HepG2 (cell line): ENCODE measurements around the gene ARMC5. TPM values are rescaled to one million over a fixed set of nuclear protein-coding genes. Genes with fewer than 3 reads are reported as not detected.

Source experiments
- HCFC1 ChIP-seq: fragments of 150-350 bp; IDR thresholded peaks from 2 replicates; pipeline ENCODE4 v1.6.1; 2014; ENCODE audit warnings: low read depth, low read length
- HMGA1 ChIP-seq: sonication (generic); formaldehyde crosslinking; conservative IDR thresholded peaks from 2 replicates; pipeline ENCODE4 v1.4.0; 2020; ENCODE audit warnings: missing genetic modification reagents
- MTF1 ChIP-seq: sonication (generic); formaldehyde crosslinking; IDR thresholded peaks from 2 replicates; pipeline ENCODE4 v1.5.0; 2020; ENCODE audit warnings: missing genetic modification reagents
- MTF2 ChIP-seq: sonication (generic); formaldehyde crosslinking; IDR thresholded peaks from 2 replicates; pipeline ENCODE4 v1.5.0; 2020; ENCODE audit warnings: missing genetic modification reagents, borderline replicate concordance
- NAIF1 ChIP-seq: sonication (generic); formaldehyde crosslinking; IDR thresholded peaks from 2 replicates; pipeline ENCODE4 v1.5.0; 2020; ENCODE audit warnings: mild to moderate bottlenecking, missing genetic modification reagents, borderline replicate concordance
- NFKB2 ChIP-seq: sonication (generic); formaldehyde crosslinking; IDR thresholded peaks from 2 replicates; pipeline ENCODE4 v1.4.0; 2020; ENCODE audit warnings: missing genetic modification reagents, borderline replicate concordance
- NPAS2 ChIP-seq: sonication (generic); formaldehyde crosslinking; IDR thresholded peaks from 2 replicates; pipeline ENCODE4 v1.8.0; 2022; ENCODE audit warnings: mild to moderate bottlenecking, missing genetic modification reagents, borderline replicate concordance
- PRPF4 ChIP-seq: fragments of 200-400 bp; formaldehyde crosslinking; IDR thresholded peaks from 2 replicates; pipeline ENCODE4 v1.6.1; 2016; ENCODE audit warnings: low read length, low read depth; ENCODE audit not compliant: poor library complexity, severe bottlenecking
- TBL1XR1 ChIP-seq: fragments of 150-350 bp; IDR thresholded peaks from 2 replicates; pipeline ENCODE4 v1.6.1; 2014; ENCODE audit warnings: borderline replicate concordance, low read length; ENCODE audit not compliant: partially characterized antibody
- TBX3 ChIP-seq: fragments of 450-650 bp; IDR thresholded peaks from 2 replicates; pipeline ENCODE4 v1.6.1; 2017; ENCODE audit warnings: antibody characterized with exemption, mild to moderate bottlenecking, inconsistent platforms, borderline replicate concordance
- polyA plus RNA-seq, 8 experiments: library from polyadenylated mRNA; depleted of rRNA in 3 of 8; stranded (reverse) in 7 of 8; unstranded in 1 of 8; fragments of >200 nt; fragmentation: Illumina TruSeq in 4 of 8; extraction: Trizol in 4 of 8; gene quantifications; 2 replicates each; pipeline versions ENCODE4 v1.2.1 to v1.2.3, GENCODE V29; 2011 to 2016; ENCODE audit warnings: low read depth in 4 of 8, missing spikeins in 1 of 8, mixed read lengths in 1 of 8; ENCODE audit not compliant: insufficient read depth in 1 of 8
- total RNA-seq, 5 experiments: library from RNA; depleted of rRNA; stranded (reverse); fragments of >200 nt; fragmentation: Illumina TruSeq; extraction: Trizol; gene quantifications; 2 replicates each; pipeline ENCODE4 v1.2.3, GENCODE V29; 2016; ENCODE audit warnings: low read depth in 1 of 5
- TF ChIP-seq, protein P1 (sequence below): sonication (generic); formaldehyde crosslinking; IDR thresholded peaks from 2 replicates; pipeline ENCODE4 v1.9.0; 2021; ENCODE audit warnings: mild to moderate bottlenecking, missing genetic modification reagents

ARMC5 gene
- total and polyA plus RNA-seq, 2 of the 13 experiments (the other 11 are each of a cell fraction or from before 2014, with no cell fraction given) = 10.8 to 22.3 TPM

DNA sequence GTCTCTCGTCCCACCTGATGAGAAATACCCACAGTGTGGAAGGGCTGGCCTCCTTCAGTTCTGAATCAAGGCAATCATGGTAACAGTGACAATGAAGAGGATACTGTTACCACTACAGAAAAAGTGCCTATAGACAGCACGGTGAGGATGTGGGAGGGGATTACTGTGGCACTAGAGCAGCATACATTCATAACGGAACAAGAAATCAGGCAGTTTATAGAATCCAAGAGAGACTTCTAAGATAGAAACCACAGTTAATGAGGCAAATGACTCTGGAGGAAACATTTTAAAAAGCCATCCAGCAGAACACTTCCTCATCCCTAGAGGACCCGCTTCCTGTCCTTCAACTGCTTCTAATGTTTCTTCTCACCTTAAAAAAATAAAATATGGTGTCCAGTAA is 46.2 kb downstream of the ARMC5 start (continued):
- TF ChIP-seq, protein P1, sequence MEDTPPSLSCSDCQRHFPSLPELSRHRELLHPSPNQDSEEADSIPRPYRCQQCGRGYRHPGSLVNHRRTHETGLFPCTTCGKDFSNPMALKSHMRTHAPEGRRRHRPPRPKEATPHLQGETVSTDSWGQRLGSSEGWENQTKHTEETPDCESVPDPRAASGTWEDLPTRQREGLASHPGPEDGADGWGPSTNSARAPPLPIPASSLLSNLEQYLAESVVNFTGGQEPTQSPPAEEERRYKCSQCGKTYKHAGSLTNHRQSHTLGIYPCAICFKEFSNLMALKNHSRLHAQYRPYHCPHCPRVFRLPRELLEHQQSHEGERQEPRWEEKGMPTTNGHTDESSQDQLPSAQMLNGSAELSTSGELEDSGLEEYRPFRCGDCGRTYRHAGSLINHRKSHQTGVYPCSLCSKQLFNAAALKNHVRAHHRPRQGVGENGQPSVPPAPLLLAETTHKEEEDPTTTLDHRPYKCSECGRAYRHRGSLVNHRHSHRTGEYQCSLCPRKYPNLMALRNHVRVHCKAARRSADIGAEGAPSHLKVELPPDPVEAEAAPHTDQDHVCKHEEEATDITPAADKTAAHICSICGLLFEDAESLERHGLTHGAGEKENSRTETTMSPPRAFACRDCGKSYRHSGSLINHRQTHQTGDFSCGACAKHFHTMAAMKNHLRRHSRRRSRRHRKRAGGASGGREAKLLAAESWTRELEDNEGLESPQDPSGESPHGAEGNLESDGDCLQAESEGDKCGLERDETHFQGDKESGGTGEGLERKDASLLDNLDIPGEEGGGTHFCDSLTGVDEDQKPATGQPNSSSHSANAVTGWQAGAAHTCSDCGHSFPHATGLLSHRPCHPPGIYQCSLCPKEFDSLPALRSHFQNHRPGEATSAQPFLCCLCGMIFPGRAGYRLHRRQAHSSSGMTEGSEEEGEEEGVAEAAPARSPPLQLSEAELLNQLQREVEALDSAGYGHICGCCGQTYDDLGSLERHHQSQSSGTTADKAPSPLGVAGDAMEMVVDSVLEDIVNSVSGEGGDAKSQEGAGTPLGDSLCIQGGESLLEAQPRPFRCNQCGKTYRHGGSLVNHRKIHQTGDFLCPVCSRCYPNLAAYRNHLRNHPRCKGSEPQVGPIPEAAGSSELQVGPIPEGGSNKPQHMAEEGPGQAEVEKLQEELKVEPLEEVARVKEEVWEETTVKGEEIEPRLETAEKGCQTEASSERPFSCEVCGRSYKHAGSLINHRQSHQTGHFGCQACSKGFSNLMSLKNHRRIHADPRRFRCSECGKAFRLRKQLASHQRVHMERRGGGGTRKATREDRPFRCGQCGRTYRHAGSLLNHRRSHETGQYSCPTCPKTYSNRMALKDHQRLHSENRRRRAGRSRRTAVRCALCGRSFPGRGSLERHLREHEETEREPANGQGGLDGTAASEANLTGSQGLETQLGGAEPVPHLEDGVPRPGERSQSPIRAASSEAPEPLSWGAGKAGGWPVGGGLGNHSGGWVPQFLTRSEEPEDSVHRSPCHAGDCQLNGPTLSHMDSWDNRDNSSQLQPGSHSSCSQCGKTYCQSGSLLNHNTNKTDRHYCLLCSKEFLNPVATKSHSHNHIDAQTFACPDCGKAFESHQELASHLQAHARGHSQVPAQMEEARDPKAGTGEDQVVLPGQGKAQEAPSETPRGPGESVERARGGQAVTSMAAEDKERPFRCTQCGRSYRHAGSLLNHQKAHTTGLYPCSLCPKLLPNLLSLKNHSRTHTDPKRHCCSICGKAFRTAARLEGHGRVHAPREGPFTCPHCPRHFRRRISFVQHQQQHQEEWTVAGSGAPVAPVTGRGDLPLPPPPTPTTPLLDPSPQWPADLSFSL (CRISPR knock-in tag) = no peak
- TF ChIP-seq TBX3 (no peak), NFKB2 (no peak), HCFC1 (no peak), PRPF4 (no peak), NAIF1 (CRISPR knock-in tag) (no peak), MTF2 (CRISPR knock-in tag) (no peak), NPAS2 (CRISPR knock-in tag) (no peak), MTF1 (no peak), TBL1XR1 (no peak), HMGA1 (CRISPR knock-in tag) (no peak)
- TF ChIP-seq, all 625 proteins: peak for 0
